HCT116 (cell line): ENCODE data around the gene MIER3.

ENCODE experiments used
- CTCF ChIP-seq, 3 experiments: fragments of 200-600 bp in 1 of 3; sonication (generic) in 1 of 3; IDR thresholded peaks in 2 of 3; conservative IDR thresholded peaks in 1 of 3; 2 replicates each; pipeline ENCODE4 v1.5.1; 2012 to 2017; ENCODE audit warnings: low read depth in 2 of 3, low read length in 2 of 3, antibody characterized with exemption in 1 of 3, borderline replicate concordance in 1 of 3, control low read depth in 1 of 3, mild to moderate bottlenecking in 1 of 3, mixed read lengths in 1 of 3, mixed run types in 1 of 3, moderate library complexity in 1 of 3; ENCODE audit not compliant: insufficient read depth in 1 of 3
- EZH2phosphoT487 ChIP-seq: fragments of 200-600 bp; IDR thresholded peaks from 2 replicates; pipeline ENCODE4 v1.6.1; 2018; ENCODE audit warnings: antibody characterized with exemption, borderline replicate concordance
- POLR2A ChIP-seq: IDR thresholded peaks from 2 replicates; pipeline ENCODE4 v1.7.0; 2011; ENCODE audit warnings: borderline replicate concordance; ENCODE audit not compliant: insufficient read depth, insufficient read length; ENCODE audit errors: extremely low read depth
- TF ChIP-seq, protein P1 (sequence below): IDR thresholded peaks from 2 replicates; pipeline ENCODE4 v1.6.1; 2012

DNA sequence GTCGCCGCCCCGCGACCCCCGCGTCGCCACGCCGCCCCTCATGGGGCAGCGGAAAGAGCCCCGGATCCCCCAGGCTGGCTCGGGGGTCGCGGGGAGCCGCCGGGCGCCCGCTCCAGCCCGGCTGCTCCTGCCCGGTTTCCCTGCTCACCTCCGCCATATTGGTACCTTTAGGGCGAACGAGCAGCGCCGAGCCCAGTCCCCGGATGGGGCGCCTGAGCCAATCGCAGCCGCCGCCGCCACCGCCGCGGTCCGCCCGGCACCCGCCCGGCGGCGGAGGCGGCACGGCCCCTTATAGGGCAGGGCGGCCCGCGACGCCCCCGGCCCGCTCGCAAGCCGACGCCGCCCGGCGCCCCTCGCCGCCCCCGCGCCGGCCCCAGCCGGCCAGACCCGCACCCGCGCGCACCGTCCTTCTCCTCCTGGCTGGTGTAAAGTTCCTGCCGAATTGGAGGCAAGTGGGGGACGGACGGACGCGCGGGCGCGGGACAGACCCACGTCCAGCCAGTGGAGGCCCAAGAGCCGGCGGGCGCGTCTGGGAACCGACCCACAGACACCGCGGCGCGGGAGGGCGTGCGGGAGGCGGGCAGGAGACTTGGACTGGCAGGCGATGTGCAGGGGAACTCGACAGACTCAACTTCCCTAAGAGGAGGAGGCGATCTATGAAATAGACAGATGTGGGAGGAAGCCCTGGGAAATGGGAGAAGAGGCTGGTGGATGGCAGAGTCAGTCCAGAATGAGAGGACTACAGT lies at the start of gene MIER3:
- TF ChIP-seq CTCF (IDR thresholded peaks at IDR 0.05 in 2 of 3, conservative IDR thresholded peaks at IDR 0.05 in 1 of 3; ENCODE audit: borderline replicate concordance in 1 of 3, insufficient read depth in 1 of 3, low read depth in 2 of 3, low read length in 2 of 3) = no peak
- TF ChIP-seq, protein P1, sequence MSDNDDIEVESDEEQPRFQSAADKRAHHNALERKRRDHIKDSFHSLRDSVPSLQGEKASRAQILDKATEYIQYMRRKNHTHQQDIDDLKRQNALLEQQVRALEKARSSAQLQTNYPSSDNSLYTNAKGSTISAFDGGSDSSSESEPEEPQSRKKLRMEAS = no peak
- no peak for TF ChIP-seq EZH2phosphoT487
- peak; percentile 20 for TF ChIP-seq POLR2A
